GM12892 (cell line): ENCODE data around the gene AFTPH.

Experiments
- POLR2A ChIP-seq: IDR thresholded peaks from 2 replicates; pipeline ENCODE4 v1.6.1; 2011; ENCODE audit warnings: low read depth, low read length, control low read depth
- POLR2AphosphoS5 ChIP-seq: IDR thresholded peaks from 2 replicates; pipeline ENCODE4 v1.6.1; 2011; ENCODE audit warnings: low read depth, low read length, control low read depth
- TAF1 ChIP-seq: IDR thresholded peaks from 2 replicates; pipeline ENCODE4 v1.6.1; 2011; ENCODE audit warnings: low read depth, mild to moderate bottlenecking, control low read depth, low read length, borderline replicate concordance

GRCh38 chr2:64641599-64641998 lies 117.5 kb downstream of the AFTPH start:
- TF ChIP-seq POLR2A (no peak), POLR2AphosphoS5 (no peak), TAF1 (no peak)
